SK-N-SH (cell line): Measurements from ENCODE around the gene THSD7A. TPM values are rescaled to one million over a fixed set of nuclear protein-coding genes. Genes with fewer than 3 reads are reported as not detected.

Experiments
- CTCF ChIA-PET: fragments of 300-600, 350-600 bp; formaldehyde crosslinking; extraction: SDS; loops from one replicate; lab custom pipeline; 2021; lab: Yijun Ruan, JAX
- POLR2A ChIA-PET: fragments of 350-600 bp; sonication (Branson Sonifier 250); formaldehyde crosslinking; extraction: SDS; loops from one replicate; lab custom pipeline; 2020; ENCODE audit warnings: antibody characterized with exemption, inconsistent platforms; lab: Yijun Ruan, JAX
- DNase-seq: peaks from one replicate; pipeline ENCODE4 v3.0.0; 2012
- H2AFZ ChIP-seq: fragments of 200-600 bp; sonication (generic); 2 replicates; pipeline ENCODE4 v1.8.1; 2016; ENCODE audit warnings: antibody characterized with exemption, mild to moderate bottlenecking, low read depth
- H3F3A ChIP-seq: fragments of 200-600 bp; sonication (generic); replicated peaks from 2 replicates; pipeline ENCODE3; 2016; ENCODE audit warnings: antibody characterized with exemption, mild to moderate bottlenecking; ENCODE audit not compliant: insufficient read depth
- H3K27ac ChIP-seq, 2 experiments: fragments of 200-500 bp in 1 of 2; fragments of 200-600 bp in 1 of 2; sonication (Bioruptor generic) in 1 of 2; sonication (generic), shearing (Covaris generic) in 1 of 2; 2 replicates each; pipeline versions ENCODE4 v1.5.1 to v1.6.1; 2014 to 2016; ENCODE audit warnings: low read depth in 2 of 2, inconsistent platforms in 1 of 2, low read length in 1 of 2, mild to moderate bottlenecking in 1 of 2, mixed read lengths in 1 of 2
- H3K27me3 ChIP-seq: fragments of 200-600 bp; sonication (generic), shearing (Covaris generic); 2 replicates; pipeline ENCODE4 v1.6.1; 2016; ENCODE audit warnings: mixed run types; ENCODE audit not compliant: insufficient read depth
- H3K36me3 ChIP-seq, 2 experiments: fragments of 200-500 bp in 1 of 2; fragments of 200-600 bp in 1 of 2; sonication (Bioruptor generic) in 1 of 2; sonication (generic) in 1 of 2; replicated peaks in 1 of 2; 2 replicates each; pipeline versions ENCODE3 to v1.5.1; 2014 to 2016; ENCODE audit warnings: low read length in 1 of 2, mild to moderate bottlenecking in 1 of 2; ENCODE audit not compliant: insufficient read depth in 2 of 2, control insufficient read depth in 1 of 2
- H3K4me1 ChIP-seq, 2 experiments: fragments of 200-500 bp in 1 of 2; fragments of 200-600 bp in 1 of 2; sonication (Bioruptor generic) in 1 of 2; sonication (generic), shearing (Covaris generic) in 1 of 2; 2 replicates each; pipeline versions ENCODE4 v1.5.1 to v1.6.1; 2014 to 2016; ENCODE audit warnings: low read depth in 1 of 2, low read length in 1 of 2, mixed run types in 1 of 2; ENCODE audit not compliant: insufficient read depth in 2 of 2, control insufficient read depth in 1 of 2
- H3K4me2 ChIP-seq: fragments of 200-600 bp; sonication (generic), shearing (Covaris generic); 2 replicates; pipeline ENCODE4 v1.6.1; 2017; ENCODE audit warnings: mixed run types
- H3K4me3 ChIP-seq, 2 experiments: fragments of 200-500 bp in 1 of 2; fragments of 200-600 bp in 1 of 2; sonication (Bioruptor generic) in 1 of 2; sonication (generic), shearing (Covaris generic) in 1 of 2; 2 replicates each; pipeline versions ENCODE4 v1.5.1 to v1.8.1; 2014 to 2016; ENCODE audit warnings: low read depth in 2 of 2, inconsistent platforms in 1 of 2, low read length in 1 of 2, mild to moderate bottlenecking in 1 of 2, mixed read lengths in 1 of 2, moderate library complexity in 1 of 2
- H3K79me2 ChIP-seq: fragments of 200-600 bp; sonication (generic); 2 replicates; pipeline ENCODE4 v1.8.1; 2017; ENCODE audit warnings: mild to moderate bottlenecking; ENCODE audit not compliant: insufficient read depth
- H3K9ac ChIP-seq: fragments of 200-600 bp; sonication (generic); 2 replicates; pipeline ENCODE4 v1.6.1; 2017; ENCODE audit warnings: mixed run types
- H3K9me2 ChIP-seq: fragments of 200-600 bp; sonication (generic); 2 replicates; pipeline ENCODE4 v1.6.1; 2017; ENCODE audit warnings: mixed run types
- H3K9me3 ChIP-seq: fragments of 200-600 bp; sonication (generic); 2 replicates; pipeline ENCODE4 v1.6.1; 2017; ENCODE audit warnings: mixed run types, mild to moderate bottlenecking, moderate library complexity
- H4K20me1 ChIP-seq: fragments of 200-600 bp; sonication (generic); 2 replicates; pipeline ENCODE4 v1.6.1; 2017; ENCODE audit warnings: mild to moderate bottlenecking, mixed run types; ENCODE audit not compliant: insufficient read depth
- CHD2 ChIP-seq: fragments of 150-350 bp; IDR thresholded peaks from 2 replicates; pipeline ENCODE4 v1.6.1; 2018; ENCODE audit warnings: low read length; ENCODE audit not compliant: partially characterized antibody
- ELF1 ChIP-seq: IDR thresholded peaks from 2 replicates; pipeline ENCODE4 v1.4.0; 2012
- GABPA ChIP-seq: IDR thresholded peaks from 2 replicates; pipeline ENCODE4 v1.4.0; 2012; ENCODE audit warnings: low read depth, mild to moderate bottlenecking
- GATA2 ChIP-seq: sonication (generic); formaldehyde crosslinking; IDR thresholded peaks from 2 replicates; pipeline ENCODE4 v1.5.0; 2020; ENCODE audit warnings: mild to moderate bottlenecking, missing genetic modification reagents
- MEF2A ChIP-seq: IDR thresholded peaks from 2 replicates; pipeline ENCODE4 v1.4.0; 2012; ENCODE audit warnings: low read depth, borderline replicate concordance
- POLR2AphosphoS5 ChIP-seq: IDR thresholded peaks from 2 replicates; pipeline ENCODE4 v1.6.1; 2012; ENCODE audit warnings: low read depth, low read length
- RAD21 ChIP-seq: IDR thresholded peaks from 2 replicates; pipeline ENCODE4 v1.6.1; 2012; ENCODE audit warnings: mild to moderate bottlenecking, low read length
- RCOR1 ChIP-seq: fragments of 150-350 bp; IDR thresholded peaks from 2 replicates; pipeline ENCODE4 v1.6.1; 2017; ENCODE audit warnings: antibody characterized with exemption, low read length
- REST ChIP-seq: IDR thresholded peaks from 2 replicates; pipeline ENCODE4 v1.6.1; 2012; ENCODE audit warnings: mild to moderate bottlenecking, low read depth, low read length, moderate library complexity
- RFX5 ChIP-seq: IDR thresholded peaks from 2 replicates; pipeline ENCODE4 v1.6.1; 2012; ENCODE audit warnings: mild to moderate bottlenecking, improper control_type of control experiment, low read length
- SMC3 ChIP-seq: IDR thresholded peaks from 2 replicates; pipeline ENCODE4 v1.6.1; 2012; ENCODE audit warnings: low read depth, low read length, improper control_type of control experiment
- TAF1 ChIP-seq: IDR thresholded peaks from 2 replicates; pipeline ENCODE4 v1.6.1; 2012; ENCODE audit warnings: low read depth, mild to moderate bottlenecking, low read length, moderate library complexity, borderline replicate concordance
- TCF12 ChIP-seq: IDR thresholded peaks from 2 replicates; pipeline ENCODE4 v1.4.0; 2012
- USF1 ChIP-seq: IDR thresholded peaks from 2 replicates; pipeline ENCODE4 v1.4.0; 2012; ENCODE audit warnings: low read depth, borderline replicate concordance
- YY1 ChIP-seq: IDR thresholded peaks from 2 replicates; pipeline ENCODE4 v1.4.0; 2012; ENCODE audit warnings: low read depth, mild to moderate bottlenecking
- WGBS: methylation state at CpG from one replicate; pipeline ENCODE4 v1.1.6; 2017; ENCODE audit warnings: low lambda C conversion rate; 5-methylcytosine and 5-hydroxymethylcytosine counted together
- polyA plus RNA-seq, 3 experiments: library from polyadenylated mRNA; depleted of rRNA; stranded (reverse); fragments of >200 nt; gene quantifications; 2 replicates each; pipeline ENCODE4 v1.2.3, GENCODE V29; 2012
- TF ChIP-seq, protein P1 (sequence below): fragments of 200-600 bp; sonication (generic); IDR thresholded peaks from 2 replicates; pipeline ENCODE4 v1.6.1; 2017; ENCODE audit warnings: antibody characterized with exemption, mild to moderate bottlenecking, moderate library complexity

The THSD7A gene
- polyA plus RNA-seq, 1 of the 3 experiments (the other 2 are of a cell fraction) = 0.16 TPM

- Histone ChIP-seq H3K9ac (no peak overlapping the region), H3K79me2 (no peaks in the 10 kb centered on the region), H3K27ac (no peak overlapping the region), H3K27me3 (no peaks in the 10 kb centered on the region), H3K4me2 (no peak overlapping the region), H3K4me1 (no peaks in the 10 kb centered on the region), H3F3A (no peaks in the 10 kb centered on the region), H3K36me3 (no peaks in the 10 kb centered on the region), H3K4me3 (no peak overlapping the region), H2AFZ (no peak overlapping the region), H3K9me2 (no peaks in the 10 kb centered on the region; the same call in 1 of the 2 replicates), H4K20me1 (no peaks in the 10 kb centered on the region), H3K9me3 (no peaks in the 10 kb centered on the region)
- CTCF ChIA-PET = interaction anchor here (1.1 to 1.3 kb wide), 3 partner anchors 10 to 28 kb away, joined by 3 to 4 read pairs (median 3); no protein-coding TSS in a partner anchor
- POLR2A ChIA-PET = no interaction called here
- no peak for DNase-seq
- TF ChIP-seq SMC3 (no peak), RAD21 (no peak), RCOR1 (no peak), GABPA (no peak), RFX5 (no peak), TCF12 (no peak), REST (no peak), GATA2 (CRISPR knock-in tag) (no peak), CHD2 (no peak), YY1 (no peak), POLR2AphosphoS5 (no peak), USF1 (no peak), MEF2A (no peak), ELF1 (no peak), TAF1 (no peak)
- TF ChIP-seq, protein P1, sequence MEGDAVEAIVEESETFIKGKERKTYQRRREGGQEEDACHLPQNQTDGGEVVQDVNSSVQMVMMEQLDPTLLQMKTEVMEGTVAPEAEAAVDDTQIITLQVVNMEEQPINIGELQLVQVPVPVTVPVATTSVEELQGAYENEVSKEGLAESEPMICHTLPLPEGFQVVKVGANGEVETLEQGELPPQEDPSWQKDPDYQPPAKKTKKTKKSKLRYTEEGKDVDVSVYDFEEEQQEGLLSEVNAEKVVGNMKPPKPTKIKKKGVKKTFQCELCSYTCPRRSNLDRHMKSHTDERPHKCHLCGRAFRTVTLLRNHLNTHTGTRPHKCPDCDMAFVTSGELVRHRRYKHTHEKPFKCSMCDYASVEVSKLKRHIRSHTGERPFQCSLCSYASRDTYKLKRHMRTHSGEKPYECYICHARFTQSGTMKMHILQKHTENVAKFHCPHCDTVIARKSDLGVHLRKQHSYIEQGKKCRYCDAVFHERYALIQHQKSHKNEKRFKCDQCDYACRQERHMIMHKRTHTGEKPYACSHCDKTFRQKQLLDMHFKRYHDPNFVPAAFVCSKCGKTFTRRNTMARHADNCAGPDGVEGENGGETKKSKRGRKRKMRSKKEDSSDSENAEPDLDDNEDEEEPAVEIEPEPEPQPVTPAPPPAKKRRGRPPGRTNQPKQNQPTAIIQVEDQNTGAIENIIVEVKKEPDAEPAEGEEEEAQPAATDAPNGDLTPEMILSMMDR = no peak
- whole genome bisulfite sequencing = 42% methylated on average over 3 of the region's 3 CpGs
These were observed 326.5 kb downstream of the THSD7A start for GRCh38 chr7:11505471-11505985.
